ENCODE measurements around the gene KSR2. TPM values are rescaled to one million over a fixed set of nuclear protein-coding genes. Genes with fewer than 3 reads are reported as not detected.

The KSR2 gene
- total and polyA plus RNA-seq, 10 of the 15 experiments (the other 5 are each of a cell fraction or from before 2014, with no cell fraction given): under 0.01 to 1.5 (median 0.01) TPM; not detected in 3

DNA sequence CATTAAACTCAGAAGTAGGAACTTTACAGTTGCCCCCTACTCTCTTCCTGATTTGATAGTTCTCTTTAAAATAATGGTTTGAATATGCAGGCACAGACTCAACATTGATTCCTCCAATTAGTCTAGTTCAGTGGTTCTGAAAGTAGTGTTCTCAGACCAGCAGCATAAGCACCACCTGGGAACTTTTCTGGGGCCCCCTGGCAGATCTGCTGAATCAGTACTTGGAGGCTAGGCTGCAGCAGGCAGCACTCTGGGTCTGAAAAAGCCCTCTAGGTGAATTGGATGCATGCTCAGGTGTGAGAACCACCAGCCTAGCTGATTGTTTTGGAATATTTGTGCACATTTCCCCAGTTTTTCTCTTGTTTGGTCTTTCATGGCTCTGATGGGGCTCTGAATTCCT, 408.8 kb downstream of the KSR2 start:
- DNase-seq (ENCODE audit: low read depth, low spot score) (no peak), FAIRE-seq (no peak), ATAC-seq (no peak)
- Histone ChIP-seq H3K4me1 (ENCODE audit: control insufficient read depth, insufficient read depth, low read length) (no peaks in the 10 kb centered on the region; the same call in 1 of the 2 replicates), H3K9me3 (replicated peaks; ENCODE audit: control insufficient read depth, insufficient read depth, low read length) (no peaks in the 10 kb centered on the region), H3K27ac (ENCODE audit: control insufficient read depth, insufficient read depth) (no peak overlapping the region), H3K9ac (ENCODE audit: control insufficient read depth, insufficient read depth, low read length) (no peak overlapping the region), H4K20me1 (ENCODE audit: control insufficient read depth, insufficient read depth) (no peaks in the 10 kb centered on the region), H3K4me2 (ENCODE audit: control insufficient read depth, insufficient read depth) (no peak overlapping the region), H3K79me2 (ENCODE audit: control insufficient read depth, insufficient read depth, low read length) (no peaks in the 10 kb centered on the region), H3K27me3 (replicated peaks in 1 of 2; ENCODE audit: control insufficient read depth in 2 of 2, insufficient read depth in 2 of 2, low read length in 1 of 2) (no peaks in the 10 kb centered on the region; a peak in 1 of 4 replicates), H3K36me3 (ENCODE audit: control insufficient read depth in 2 of 2, insufficient read depth in 2 of 2, low read length in 1 of 2) (no peaks in the 10 kb centered on the region), H3K4me3 (no peak overlapping the region), H2AFZ (ENCODE audit: control insufficient read depth, low read depth, low read length) (no peak overlapping the region)
- CTCF ChIA-PET: no interaction called here
- RAD21 ChIA-PET (ENCODE audit: unreplicated experiment): no interaction called here
- POLR2A ChIA-PET: no interaction called here
- intact Hi-C loops (cut with micrococcal nuclease; ENCODE audit: unreplicated experiment) (no loop called here), in situ Hi-C loops (cut with MboI) (no loop called here)
- SMC1A ChIA-PET (ENCODE audit: uncharacterized antibody, unreplicated experiment): no interaction called here
- BruUV-seq (replicated peaks): no TSS peak
- TF ChIP-seq EGR1 (IDR thresholded peaks at IDR 0.05; ENCODE audit: borderline replicate concordance in 1 of 2, low read depth in 2 of 2, low read length in 2 of 2) (no peak), SUPT20H (IDR thresholded peaks at IDR 0.05; ENCODE audit: borderline replicate concordance, control insufficient read depth, low read depth, low read length) (no peak), SREBF1 (IDR thresholded peaks at IDR 0.05; ENCODE audit: low read length) (no peak), FOXM1 (IDR thresholded peaks at IDR 0.05; ENCODE audit: low read depth, low read length) (no peak), CREB1 (IDR thresholded peaks at IDR 0.05; ENCODE audit: low read depth) (no peak), YBX1 (IDR thresholded peaks at IDR 0.05) (no peak), TCF3 (IDR thresholded peaks at IDR 0.05; ENCODE audit: borderline replicate concordance, insufficient read depth, low read depth, low read length) (no peak), NFYA (IDR thresholded peaks at IDR 0.05; ENCODE audit: borderline replicate concordance, low read depth, low read length) (no peak)
- TF ChIP-seq, protein P1, sequence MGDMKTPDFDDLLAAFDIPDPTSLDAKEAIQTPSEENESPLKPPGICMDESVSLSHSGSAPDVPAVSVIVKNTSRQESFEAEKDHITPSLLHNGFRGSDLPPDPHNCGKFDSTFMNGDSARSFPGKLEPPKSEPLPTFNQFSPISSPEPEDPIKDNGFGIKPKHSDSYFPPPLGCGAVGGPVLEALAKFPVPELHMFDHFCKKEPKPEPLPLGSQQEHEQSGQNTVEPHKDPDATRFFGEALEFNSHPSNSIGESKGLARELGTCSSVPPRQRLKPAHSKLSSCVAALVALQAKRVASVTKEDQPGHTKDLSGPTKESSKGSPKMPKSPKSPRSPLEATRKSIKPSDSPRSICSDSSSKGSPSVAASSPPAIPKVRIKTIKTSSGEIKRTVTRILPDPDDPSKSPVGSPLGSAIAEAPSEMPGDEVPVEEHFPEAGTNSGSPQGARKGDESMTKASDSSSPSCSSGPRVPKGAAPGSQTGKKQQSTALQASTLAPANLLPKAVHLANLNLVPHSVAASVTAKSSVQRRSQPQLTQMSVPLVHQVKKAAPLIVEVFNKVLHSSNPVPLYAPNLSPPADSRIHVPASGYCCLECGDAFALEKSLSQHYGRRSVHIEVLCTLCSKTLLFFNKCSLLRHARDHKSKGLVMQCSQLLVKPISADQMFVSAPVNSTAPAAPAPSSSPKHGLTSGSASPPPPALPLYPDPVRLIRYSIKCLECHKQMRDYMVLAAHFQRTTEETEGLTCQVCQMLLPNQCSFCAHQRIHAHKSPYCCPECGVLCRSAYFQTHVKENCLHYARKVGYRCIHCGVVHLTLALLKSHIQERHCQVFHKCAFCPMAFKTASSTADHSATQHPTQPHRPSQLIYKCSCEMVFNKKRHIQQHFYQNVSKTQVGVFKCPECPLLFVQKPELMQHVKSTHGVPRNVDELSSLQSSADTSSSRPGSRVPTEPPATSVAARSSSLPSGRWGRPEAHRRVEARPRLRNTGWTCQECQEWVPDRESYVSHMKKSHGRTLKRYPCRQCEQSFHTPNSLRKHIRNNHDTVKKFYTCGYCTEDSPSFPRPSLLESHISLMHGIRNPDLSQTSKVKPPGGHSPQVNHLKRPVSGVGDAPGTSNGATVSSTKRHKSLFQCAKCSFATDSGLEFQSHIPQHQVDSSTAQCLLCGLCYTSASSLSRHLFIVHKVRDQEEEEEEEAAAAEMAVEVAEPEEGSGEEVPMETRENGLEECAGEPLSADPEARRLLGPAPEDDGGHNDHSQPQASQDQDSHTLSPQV (IDR thresholded peaks at IDR 0.05): no peak
- TF ChIP-seq, protein P2, sequence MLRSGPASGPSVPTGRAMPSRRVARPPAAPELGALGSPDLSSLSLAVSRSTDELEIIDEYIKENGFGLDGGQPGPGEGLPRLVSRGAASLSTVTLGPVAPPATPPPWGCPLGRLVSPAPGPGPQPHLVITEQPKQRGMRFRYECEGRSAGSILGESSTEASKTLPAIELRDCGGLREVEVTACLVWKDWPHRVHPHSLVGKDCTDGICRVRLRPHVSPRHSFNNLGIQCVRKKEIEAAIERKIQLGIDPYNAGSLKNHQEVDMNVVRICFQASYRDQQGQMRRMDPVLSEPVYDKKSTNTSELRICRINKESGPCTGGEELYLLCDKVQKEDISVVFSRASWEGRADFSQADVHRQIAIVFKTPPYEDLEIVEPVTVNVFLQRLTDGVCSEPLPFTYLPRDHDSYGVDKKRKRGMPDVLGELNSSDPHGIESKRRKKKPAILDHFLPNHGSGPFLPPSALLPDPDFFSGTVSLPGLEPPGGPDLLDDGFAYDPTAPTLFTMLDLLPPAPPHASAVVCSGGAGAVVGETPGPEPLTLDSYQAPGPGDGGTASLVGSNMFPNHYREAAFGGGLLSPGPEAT (IDR thresholded peaks at IDR 0.05; ENCODE audit: low read depth): no peak
- TF ChIP-seq, protein P3, sequence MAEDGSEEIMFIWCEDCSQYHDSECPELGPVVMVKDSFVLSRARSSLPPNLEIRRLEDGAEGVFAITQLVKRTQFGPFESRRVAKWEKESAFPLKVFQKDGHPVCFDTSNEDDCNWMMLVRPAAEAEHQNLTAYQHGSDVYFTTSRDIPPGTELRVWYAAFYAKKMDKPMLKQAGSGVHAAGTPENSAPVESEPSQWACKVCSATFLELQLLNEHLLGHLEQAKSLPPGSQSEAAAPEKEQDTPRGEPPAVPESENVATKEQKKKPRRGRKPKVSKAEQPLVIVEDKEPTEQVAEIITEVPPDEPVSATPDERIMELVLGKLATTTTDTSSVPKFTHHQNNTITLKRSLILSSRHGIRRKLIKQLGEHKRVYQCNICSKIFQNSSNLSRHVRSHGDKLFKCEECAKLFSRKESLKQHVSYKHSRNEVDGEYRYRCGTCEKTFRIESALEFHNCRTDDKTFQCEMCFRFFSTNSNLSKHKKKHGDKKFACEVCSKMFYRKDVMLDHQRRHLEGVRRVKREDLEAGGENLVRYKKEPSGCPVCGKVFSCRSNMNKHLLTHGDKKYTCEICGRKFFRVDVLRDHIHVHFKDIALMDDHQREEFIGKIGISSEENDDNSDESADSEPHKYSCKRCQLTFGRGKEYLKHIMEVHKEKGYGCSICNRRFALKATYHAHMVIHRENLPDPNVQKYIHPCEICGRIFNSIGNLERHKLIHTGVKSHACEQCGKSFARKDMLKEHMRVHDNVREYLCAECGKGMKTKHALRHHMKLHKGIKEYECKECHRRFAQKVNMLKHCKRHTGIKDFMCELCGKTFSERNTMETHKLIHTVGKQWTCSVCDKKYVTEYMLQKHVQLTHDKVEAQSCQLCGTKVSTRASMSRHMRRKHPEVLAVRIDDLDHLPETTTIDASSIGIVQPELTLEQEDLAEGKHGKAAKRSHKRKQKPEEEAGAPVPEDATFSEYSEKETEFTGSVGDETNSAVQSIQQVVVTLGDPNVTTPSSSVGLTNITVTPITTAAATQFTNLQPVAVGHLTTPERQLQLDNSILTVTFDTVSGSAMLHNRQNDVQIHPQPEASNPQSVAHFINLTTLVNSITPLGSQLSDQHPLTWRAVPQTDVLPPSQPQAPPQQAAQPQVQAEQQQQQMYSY (CRISPR knock-in tag; IDR thresholded peaks at IDR 0.05): no peak
- TF ChIP-seq, protein P4, sequence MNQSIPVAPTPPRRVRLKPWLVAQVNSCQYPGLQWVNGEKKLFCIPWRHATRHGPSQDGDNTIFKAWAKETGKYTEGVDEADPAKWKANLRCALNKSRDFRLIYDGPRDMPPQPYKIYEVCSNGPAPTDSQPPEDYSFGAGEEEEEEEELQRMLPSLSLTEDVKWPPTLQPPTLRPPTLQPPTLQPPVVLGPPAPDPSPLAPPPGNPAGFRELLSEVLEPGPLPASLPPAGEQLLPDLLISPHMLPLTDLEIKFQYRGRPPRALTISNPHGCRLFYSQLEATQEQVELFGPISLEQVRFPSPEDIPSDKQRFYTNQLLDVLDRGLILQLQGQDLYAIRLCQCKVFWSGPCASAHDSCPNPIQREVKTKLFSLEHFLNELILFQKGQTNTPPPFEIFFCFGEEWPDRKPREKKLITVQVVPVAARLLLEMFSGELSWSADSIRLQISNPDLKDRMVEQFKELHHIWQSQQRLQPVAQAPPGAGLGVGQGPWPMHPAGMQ (IDR thresholded peaks at IDR 0.05; ENCODE audit: borderline replicate concordance): no peak

All from GM12878 (cell line).